Suppressor macrophage treated with lipopolysaccharide for 4 hours (primary cell): ENCODE data around the gene IGF2.

Source experiments
- DNase-seq: peaks from one replicate; pipeline ENCODE4 v3.0.0-alpha.2; 2020

The IGF2 gene

GRCh38 chr11:2090172-2091111 is 48.7 kb downstream of the IGF2 start:
- no peak for DNase-seq

DNA sequence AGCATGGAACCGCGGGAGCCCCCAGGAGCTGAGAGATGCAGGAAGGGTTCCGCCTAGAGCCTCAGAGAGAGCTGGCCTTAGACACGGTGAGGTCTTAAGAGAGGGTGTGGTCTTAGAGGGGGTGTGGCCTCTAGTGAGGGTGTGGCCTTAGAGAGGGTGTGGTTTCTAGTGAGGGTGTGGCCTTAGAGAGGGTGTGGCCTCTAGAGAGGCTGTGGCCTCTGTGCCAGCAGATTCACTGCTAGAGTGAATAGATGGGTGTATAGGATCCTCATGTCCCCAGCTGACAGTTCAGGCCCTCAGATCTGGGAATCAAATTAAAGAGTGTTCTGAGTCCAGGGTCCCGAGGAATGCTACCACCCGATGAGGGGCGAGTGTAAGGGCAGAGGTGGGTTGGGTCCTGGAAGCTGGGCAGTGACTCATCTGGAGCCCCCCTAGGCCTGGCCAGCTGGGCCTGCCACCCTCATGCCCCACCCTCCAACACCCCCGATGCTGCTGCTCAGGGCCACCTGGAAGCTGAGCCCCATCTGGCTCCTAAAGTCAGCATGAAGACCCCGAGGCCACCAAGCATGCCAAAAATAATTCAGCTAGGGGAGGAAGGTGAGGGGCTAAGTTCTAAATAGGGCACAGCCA is 49.5 kb downstream of the IGF2 start:
- DNase-seq: peak; percentile 57

DNA sequence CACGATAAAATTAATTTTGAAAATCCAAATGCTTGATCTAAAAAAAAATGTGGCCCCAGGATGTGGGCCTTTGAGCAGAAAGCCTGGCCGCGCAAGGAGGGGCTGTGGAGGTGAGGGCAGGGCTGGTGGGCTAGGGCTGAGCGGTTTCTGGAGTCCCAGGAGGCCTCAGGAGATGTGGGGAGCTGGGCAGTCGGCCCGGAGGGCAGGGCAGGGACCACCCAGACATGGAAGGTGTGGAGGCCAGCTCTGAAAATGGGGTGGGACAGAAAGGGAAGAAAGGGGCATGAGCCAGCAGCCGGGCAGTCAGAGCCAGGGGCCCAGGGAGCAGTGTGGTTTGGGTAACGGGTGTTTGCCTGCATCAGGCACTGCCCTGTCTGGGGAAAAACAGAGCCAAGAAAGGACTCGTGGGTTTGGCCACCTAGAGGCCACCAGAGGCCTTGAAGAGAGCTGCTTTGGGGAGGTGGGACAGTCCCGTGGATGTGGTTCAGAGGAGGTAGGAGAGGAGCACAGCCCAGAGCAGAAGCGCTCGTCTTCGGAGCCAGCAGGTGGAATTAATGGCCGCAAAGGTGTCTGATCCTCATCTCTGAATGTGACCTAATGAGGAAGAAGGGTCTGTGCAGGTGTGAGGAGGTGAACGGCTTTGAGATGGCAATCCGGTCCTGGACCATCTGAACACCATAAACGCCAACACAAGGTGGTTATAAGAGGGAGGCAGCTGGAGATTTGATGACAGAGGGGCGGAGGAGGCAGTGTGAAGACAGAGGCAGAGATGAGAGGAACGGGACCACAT is 50.2 kb downstream of the IGF2 start:
- no peak for DNase-seq

DNA sequence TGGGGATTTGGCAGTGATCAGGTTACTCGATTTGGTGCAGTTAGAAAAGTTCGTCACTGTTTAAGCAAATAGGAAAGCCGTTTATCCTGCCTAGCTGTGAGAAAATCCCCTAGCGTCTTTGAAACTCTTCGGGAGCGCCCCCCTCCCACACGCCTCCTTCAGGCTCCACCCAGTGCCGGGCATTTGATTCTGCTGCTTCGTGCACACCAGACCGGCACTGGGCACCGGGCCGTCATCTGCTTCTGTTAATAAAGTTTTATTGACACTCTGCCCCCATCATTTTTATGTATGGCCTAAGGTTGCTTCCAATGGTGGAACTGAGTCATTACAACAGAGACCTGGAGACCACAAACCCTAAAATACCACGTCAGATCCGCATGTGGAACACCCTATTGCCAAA is 50.9 kb downstream of the IGF2 start:
- DNase-seq: no peak

DNA sequence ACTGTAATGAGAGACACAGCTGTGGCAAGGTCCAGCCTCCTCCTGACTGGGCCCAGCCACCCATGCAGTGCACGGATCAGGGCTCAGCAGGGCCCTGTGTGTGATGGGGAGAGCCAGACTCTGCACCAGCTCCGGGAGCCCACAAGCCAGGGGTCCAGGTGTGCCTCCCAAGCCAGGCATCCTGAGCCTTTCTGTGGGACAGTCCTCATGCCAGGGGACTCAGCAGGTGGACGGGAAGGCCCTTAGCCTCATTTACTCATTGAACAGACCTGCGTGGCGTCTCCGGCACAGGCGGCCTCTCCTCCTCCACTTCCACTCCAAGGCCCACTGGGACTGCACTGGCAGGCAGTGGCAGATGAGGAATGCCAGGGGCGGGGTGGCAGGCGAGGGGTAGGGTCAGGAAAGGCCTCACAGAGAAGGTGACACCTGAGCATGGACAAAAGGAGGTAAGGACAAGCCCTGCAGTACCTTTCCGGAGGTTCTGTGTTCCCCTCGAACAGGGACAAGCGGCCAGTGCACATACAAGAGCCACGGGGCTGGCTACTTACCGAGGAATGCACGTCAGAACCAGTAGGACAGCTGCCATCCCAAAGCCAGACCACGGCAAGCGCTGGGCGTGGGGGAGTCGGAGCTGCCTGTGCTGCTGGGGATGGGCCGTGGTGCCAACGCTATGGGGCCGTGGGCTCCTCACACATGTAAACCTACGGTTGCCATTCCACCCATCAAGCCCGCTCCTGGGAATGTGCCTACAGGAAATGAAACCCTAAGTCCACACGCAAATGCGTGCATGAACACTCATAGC is 52.7 kb downstream of the IGF2 start:
- no peak for DNase-seq

DNA sequence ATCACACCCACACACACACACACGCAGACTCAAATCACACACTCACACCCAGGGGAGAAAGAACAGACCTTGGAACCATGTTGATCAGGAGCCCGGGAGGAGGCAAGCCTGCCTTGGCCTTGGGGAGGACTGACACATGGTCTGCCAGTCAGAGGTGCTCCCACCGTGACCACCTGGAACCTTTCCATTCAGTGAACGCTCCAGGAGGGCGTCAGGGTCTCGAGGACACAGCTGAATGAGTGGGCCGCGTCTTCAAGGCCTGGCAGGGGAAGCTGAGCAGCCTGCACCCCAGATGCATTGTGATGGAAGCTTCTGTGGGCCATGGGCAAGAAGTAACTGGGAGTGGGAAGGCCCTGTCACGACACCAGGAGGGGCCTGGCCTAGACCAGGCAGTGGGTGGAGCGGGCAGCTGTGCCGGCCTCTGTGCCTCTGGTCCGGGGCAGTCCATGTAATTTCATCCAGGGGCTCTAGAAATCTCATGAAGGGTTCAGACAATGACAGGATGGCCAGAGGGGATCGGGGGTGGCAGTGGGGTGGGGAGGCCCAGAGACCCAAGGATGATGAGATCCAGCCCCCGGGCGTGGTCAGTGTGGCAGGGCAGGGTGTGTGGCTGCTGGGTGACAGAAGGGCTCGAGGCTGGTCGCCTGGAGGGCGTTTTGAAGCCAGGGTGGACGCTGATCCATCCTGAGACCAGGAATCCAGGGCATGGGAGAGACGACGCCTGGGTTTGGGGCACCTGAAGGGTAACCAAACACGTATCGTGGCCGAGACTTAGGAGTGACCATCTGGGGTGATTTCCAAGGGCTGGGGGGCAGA is 53.7 kb downstream of the IGF2 start:
- DNase-seq: no peak

DNA sequence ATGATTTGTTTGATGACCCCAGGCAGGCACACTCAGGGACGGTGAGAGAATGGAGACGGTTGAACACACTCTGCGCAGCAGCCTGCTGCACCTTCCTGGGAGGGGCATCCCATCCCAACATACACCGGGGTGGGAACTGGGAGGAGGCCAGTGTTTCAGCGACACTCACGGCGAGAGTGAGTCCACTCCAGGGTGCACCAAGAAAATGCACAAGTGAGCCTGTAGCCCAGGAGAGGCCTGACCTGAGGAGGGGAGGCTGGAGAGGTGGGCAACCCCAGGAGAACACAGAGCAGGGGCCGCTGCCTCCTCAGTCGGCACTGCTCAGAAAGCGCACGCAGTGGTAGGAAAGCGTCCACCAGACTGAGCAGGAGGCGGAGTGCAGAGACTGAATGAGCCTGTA is 54.5 kb downstream of the IGF2 start:
- no peak for DNase-seq
